Hematopoietic multipotent progenitor cell treated with erythropoietin and hydrocortisone succinate and interleukin-3 and kit ligand, for 6 days (in vitro differentiated cells): Measurements from ENCODE around the gene ITGA3.
A peak's percentile ranks its signal among the peaks of the same experiment; 100 is the strongest.

Source experiments
- DNase-seq: peaks from one replicate; pipeline ENCODE4 v3.0.0-alpha.2; 2015

Gene ITGA3

DNA sequence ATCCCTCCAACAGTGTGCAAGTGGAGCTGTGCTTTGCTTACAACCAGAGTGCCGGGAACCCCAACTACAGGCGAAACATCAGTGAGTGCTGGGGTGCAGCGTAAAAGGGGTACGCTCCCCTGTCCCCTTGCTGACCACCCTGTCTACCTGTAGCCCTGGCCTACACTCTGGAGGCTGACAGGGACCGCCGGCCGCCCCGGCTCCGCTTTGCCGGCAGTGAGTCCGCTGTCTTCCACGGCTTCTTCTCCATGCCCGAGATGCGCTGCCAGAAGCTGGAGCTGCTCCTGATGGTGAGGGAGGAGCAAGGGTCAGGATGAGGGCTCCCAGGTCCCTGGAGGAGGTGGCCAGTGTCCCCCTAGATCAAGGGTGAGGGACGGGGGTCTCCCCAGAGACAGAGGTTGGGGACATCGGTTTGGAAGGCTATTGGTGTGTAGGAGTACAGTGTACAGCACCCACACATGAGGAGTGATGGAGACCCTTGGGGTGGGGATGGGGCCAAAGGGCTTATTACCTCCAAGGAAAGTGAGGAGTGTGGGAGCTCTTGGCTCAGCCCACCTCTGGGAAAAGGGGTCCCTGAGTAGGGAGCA, 19.6 kb downstream of the ITGA3 start:
- no peak for DNase-seq

DNA sequence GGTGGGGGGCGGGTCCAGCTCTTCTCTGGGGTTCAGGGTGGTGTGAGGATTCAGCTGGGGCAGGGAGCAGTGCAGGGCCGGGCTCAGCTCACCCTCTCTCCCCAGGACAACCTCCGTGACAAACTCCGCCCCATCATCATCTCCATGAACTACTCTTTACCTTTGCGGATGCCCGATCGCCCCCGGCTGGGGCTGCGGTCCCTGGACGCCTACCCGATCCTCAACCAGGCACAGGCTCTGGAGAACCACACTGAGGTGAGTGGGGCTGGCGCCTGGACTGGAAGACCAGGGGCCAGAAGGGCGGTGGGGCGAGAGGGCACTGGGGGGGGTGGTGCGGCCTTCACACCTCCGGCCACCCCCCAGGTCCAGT, 20.3 kb downstream of the ITGA3 start:
- no peak for DNase-seq

DNA sequence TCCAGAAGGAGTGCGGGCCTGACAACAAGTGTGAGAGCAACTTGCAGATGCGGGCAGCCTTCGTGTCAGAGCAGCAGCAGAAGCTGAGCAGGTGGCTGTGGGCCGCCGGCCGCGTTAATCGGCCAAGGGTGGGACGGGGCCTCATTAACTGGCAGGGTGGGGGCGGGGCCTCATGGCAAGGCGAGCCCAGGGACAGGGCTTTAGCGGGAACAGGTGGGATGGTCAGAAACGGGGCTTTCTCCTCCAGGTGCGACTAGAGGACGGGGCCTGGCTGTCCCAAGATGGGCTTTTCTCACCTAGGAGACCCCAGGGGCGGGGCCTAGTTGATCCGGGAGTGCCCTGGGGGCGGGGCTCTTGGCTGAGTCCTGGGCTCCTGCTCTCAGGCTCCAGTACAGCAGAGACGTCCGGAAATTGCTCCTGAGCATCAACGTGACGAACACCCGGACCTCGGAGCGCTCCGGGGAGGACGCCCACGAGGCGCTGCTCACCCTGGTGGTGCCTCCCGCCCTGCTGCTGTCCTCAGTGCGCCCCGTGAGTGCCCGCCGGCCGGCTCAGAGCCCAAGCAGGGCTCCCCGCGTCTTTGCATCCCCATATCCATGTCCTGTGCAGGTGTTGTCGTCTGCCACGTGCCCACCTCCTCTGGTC, 20.8 kb downstream of the ITGA3 start:
- DNase-seq = no peak

DNA sequence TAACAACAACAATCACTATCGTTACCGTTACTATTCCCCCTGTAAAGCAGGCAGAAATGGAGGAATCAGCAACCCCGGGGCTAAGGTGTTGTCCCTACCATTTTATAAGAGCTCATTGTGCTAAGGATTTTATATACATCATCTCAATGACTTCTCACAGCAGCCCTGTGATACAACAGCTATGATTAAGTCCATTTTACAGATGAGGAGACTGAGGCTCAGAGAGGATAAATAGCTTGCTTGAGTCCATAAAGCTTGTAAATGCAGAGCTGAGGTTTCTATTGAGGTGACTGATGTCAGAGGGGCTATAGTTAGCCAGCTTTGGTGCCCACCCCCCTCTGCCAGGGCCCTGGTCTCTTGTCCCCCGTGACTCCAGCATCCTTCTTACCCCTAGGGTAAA, 22.5 kb downstream of the ITGA3 start:
- DNase-seq = no peak

DNA sequence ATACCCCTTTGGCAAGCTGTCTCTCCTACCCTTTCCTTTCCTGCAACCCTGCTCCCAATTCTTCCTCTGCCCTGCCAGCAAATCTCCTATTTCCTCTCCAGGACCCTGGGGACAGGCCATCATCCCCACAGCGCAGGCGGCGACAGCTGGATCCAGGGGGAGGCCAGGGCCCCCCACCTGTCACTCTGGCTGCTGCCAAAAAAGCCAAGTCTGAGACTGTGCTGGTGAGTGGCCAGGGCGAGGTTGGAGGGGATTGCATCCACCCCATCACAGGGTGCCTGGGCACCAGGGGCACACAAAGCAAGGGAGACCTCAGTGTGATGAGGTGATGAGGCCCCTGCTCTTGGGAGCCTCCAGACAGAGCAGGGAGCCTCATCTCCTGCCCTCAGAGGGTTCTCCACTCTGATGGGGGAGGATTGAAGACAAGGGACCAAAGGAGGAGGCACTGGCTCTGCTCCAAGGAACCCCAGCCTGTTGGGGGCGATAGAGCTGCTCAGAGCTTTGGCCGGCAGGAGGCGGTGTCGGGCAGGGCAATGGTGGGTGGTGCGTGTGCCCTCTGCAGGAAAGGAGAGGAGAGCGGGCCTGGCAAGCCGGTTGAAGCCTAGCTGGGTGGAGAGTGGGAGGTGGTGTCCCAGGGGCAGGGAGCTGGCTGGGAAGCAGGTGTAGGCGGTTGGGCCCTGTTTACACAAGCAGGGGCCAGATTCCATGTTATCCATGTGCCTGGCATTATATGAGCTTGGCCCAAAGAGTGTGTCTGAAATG, 23.6 kb downstream of the ITGA3 start:
- peak; percentile 67 for DNase-seq

DNA sequence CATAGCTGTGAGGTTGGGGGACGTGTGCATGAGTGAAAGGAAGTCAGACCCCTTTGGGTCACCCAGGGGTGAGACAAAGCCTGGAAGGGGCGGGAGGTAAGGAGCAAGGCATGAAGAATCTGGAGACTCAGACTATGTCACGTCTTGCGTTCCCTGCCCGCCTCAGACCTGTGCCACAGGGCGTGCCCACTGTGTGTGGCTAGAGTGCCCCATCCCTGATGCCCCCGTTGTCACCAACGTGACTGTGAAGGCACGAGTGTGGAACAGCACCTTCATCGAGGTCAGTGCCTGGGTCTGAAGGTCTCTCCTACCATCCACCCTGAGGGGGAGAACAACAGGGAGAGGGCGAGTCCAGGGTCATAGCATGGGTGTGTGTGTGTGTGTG, 24.2 kb downstream of the ITGA3 start:
- no peak for DNase-seq

DNA sequence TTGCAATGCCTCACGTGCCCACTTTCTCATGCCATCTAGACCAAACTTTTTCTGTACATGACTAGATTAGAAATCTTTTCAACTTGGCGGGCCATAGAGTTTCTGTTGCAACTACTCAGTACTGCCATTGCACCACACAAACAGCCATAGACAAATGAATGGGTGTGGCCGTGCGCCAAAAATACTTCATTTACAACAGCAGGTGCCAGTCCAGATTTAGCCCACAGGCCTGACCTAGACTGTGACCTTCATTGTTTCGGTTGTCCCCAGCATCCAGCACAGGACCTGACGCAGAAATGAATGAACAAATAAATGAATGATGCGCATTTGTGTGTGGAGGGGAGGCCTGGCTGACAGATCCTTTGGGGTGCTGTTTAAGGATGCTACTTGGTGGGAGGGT, 24.9 kb downstream of the ITGA3 start:
- no peak for DNase-seq

DNA sequence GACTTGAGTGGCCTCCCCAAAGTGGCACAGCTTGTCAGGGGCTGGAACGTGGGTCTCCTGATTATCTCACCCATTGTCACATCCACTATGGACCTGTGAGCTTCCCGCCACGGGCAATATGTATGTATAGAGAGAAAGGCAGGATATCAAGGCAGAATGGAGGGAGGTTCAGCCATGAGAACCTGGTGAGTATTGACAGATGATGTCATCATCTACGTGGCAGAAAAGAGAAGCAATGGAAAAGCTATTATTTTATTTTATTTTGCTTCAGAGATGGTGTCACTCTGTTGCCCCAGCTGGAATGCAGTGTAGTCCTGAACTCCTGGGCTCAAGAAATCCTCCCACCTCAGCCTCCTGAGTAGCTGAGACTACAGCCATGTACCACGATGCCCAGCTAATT, 25.8 kb downstream of the ITGA3 start:
- DNase-seq = no peak

DNA sequence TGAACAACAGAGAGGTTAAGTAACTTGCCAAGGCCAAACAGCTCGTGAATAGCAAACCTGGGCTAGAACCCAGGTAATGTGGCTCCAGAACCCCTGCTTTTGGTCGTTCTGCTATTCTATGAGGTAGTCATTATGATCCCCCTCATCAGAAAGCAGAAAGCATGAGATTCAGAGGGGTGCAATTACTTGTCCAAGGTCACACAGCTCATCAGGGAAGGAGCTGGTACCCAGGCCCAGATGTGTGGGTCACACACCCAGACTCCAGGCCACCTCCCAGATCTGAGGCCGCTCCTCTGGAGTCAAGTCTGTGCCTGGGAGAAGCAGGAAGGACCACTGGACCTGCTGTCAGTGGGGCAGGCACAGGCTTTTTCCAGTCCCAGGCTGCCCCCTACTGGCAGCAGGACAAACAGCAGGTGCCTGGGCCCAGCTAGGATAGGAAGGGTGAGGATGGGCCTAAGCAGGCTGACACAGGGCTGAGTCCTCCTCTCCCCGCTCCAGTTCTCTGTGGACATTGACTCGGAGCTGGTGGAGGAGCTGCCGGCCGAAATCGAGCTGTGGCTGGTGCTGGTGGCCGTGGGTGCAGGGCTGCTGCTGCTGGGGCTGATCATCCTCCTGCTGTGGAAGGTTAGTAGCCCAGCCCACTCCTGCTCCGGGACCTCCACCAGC, 31.5 kb downstream of the ITGA3 start:
- DNase-seq = peak; percentile 77

DNA sequence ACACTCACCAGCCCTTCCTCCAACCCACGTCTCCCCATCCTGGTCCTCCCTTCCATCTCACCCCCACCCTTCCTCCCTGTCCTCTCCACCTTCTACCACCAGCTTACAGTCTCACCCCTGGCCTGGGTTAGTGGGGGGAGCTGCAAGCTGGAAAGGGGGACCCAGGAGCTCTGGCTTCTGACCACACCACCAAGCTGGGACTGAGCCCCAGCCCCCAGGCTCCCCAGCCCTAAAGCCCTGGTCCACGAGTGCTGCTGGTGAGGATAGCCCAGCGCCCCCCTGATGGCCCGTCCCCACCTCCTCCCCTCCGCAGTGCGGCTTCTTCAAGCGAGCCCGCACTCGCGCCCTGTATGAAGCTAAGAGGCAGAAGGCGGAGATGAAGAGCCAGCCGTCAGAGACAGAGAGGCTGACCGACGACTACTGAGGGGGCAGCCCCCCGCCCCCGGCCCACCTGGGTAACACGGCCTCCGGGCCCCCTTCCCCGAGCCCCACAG, 32.0 kb downstream of the ITGA3 start:
- no peak for DNase-seq

DNA sequence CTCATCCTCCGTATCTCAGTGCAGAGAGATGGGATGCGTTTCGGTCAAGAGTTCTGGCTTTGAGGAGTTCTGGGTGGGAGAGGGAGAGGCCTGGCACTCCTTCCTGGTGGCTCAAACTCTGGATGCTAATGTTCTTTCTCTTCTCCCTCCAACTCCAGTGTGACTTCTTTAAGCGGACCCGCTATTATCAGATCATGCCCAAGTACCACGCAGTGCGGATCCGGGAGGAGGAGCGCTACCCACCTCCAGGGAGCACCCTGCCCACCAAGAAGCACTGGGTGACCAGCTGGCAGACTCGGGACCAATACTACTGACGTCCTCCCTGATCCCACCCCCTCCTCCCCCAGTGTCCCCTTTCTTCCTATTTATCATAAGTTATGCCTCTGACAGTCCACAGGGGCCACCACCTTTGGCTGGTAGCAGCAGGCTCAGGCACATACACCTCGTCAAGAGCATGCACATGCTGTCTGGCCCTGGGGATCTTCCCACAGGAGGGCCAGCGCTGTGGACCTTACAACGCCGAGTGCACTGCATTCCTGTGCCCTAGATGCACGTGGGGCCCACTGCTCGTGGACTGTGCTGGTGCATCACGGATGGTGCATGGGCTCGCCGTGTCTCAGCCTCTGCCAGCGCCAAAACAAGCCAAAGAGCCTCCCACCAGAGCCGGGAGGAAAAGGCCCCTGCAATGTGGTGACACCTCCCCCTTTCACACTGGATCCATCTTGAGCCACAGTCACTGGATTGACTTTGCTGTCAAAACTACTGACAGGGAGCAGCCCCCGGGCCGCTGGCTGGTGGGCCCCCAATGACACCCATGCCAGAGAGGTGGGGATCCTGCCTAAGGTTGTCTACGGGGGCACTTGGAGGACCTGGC, 33.3 kb downstream of the ITGA3 start:
- DNase-seq = no peak

DNA sequence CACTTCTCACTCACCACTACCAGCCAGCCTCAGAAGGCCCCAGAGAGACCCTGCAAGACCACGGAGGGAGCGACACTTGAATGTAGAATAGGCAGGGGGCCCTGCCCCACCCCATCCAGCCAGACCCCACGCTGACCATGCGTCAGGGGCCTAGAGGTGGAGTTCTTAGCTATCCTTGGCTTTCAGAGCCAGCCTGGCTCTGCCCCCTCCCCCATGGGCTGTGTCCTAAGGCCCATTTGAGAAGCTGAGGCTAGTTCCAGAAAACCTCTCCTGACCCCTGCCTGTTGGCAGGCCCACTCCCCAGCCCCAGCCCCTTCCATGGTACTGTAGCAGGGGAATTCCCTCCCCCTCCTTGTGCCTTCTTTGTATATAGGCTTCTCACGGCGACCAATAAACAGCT, 34.2 kb downstream of the ITGA3 start:
- DNase-seq = no peak

DNA sequence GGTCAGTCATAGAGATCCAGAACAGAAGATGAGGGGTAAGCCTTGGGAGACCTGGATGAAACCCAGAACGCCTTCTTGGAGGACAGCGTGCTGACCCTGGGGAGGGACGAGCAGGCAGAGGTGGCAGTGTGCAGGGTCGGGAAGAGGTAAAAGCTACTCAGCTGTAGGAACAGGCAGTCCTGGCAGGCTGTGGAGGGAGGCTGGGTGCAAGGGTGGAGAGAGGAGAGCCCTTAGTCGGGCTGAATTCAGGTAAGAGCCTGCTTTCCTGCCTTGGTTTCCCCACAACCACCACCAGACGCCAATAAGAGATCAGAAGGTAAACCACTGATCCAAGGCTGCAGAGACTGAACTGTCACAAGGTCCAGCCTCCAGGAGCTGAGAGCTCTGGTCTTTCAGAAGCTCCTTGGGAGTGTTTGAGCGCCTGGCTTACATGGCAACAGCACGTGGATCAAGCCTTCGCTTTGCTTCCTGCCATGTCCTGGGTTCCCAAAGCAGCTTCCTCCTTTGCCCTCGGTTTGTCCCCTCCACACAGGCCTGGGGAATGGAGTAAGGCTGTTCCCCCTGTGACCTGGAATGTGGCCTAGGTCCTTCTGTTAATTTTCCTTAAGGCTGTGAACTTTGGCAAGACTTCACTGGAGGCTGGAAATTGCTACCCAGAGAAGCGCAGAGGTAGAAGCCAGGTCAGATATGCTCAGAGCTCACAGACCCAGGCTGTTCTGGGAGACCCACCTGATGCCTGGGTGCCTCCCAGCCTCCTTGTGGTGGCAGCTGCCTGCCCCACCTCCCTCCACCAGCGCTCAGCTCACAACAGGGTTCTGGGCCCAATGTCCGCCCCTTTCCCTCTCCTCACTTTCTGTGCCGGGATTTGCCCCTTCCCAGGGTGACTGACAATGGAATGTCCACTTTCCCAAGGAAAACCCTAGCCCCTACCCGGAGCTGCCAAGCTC, 35.3 kb downstream of the ITGA3 start:
- no peak for DNase-seq

DNA sequence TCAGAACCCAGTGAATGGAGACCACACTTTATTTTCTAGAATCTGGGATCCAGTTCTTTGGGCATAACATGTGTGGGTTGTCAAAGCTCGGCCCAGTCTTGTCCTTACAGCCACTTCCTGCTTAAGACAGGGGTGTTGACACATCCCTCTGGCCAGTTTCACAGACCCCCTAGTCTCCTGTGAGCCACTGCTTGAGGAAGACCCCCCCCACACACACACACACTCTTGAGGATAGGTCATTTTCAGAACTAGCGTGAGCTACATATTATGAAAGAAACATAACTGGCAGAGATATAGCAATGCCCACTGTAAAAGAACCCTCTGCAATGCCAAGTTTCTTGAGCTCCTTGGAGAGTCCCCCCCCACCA, 36.0 kb downstream of the ITGA3 start:
- DNase-seq = no peak

DNA sequence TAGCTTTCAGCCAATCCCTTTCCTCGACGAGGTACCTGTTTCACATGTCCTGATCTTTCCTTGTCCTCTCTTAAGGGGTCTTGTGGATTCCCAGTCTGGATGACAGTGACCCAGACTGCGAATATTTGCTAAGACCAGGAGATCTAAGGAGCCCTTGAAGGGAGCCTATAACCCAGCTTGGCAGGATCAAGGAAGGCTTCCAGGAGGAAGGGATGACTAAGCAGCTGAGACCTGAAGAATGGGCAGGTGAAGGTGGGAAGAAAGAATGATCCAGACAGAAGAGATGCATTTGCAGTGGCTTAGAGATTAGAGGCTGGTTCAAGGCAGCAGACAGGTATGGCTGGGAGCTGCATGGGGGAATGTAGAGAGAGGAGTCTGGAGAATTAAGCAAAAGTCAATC, 37.3 kb downstream of the ITGA3 start:
- no peak for DNase-seq

DNA sequence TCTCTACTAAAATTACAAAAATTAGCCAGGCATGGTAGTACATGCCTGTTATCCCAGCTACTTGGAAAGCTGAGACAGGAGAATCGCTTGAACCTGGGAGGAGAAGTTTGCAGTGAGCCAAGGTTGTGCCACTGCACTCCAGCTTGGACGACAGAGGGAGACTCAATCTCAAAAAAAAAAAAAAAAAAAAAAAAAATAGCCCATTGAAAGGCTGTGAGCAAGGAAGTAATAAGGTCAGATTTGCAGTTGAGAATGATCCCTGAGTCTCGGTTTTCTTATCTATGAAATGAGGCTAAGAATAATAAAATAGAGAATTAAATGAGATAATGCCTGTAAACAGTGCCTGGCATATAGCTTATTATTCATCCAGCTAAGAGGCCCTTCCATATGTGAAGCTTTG, 37.9 kb downstream of the ITGA3 start:
- DNase-seq = no peak

DNA sequence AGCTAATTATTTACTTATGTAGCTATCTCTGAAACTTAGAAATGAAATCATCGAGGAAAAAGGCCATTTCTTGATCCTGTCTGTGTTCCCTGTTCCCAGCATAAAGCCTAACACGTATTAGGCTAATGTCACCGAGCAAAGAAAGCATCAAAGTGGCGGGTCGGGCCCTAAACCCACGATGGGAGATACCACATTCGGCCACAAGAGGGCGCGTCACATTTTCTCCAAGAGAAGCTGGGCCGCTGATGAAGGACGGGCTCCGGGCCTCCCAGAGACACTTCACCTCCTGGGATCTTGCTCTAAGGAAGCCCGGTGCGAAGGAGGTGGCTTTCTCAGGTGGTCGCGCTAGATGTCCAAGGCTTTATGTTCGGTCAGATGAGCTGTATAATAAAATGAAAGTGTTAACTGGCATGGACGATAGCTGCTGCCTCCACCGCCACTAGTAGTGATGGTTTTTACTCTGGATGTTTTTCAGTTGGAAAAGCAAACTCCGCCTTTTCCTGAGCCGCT, 38.4 kb downstream of the ITGA3 start:
- DNase-seq = peak; percentile 92

DNA sequence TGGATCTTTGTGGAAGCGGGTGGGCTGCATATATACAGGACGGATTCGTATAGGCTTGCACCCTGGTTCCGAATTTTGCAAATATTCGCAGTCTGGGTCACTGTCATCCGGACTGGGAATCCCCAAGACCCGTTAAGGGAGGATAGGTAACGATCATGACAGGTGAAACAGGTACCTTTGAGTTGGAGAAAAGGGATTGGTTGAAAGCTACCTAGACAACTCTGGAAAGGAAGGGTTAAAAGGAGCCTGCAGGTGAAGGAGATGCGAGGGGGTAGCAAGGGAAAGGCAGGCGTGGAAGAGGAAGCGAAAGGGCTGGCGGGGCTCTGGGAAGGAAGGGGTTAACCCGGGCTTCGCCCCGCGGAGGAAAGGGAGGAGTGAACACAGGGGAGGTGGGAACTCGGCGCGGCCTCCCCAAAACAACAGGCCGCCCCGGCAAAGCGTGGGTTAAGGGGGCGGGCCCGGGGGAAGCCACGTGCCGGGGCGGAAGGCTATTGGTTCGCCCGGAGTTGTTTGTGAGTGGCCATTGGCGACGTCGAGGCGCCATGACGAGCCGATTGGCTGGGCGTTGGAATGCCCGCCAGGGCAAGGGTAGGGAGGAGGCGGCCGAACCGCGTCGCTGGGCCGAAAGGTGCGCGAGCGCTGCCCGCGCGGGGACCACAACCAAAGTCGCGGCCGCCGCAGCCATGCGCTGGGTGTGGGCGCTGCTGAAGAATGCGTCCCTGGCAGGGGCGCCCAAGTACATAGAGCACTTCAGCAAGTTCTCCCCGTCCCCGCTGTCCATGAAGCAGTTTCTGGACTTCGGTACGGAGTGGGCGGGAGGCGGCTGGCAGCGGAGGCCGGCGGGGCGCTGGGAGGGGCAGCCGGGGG, 39.1 kb downstream of the ITGA3 start, which contains the start of gene PDK2:
TSS of gene PDK2 (plus strand) at position 599 of the 867 bp plus-strand sequence. CDS start at position 684, 85 bp downstream.
- DNase-seq = peak; percentile 95

DNA sequence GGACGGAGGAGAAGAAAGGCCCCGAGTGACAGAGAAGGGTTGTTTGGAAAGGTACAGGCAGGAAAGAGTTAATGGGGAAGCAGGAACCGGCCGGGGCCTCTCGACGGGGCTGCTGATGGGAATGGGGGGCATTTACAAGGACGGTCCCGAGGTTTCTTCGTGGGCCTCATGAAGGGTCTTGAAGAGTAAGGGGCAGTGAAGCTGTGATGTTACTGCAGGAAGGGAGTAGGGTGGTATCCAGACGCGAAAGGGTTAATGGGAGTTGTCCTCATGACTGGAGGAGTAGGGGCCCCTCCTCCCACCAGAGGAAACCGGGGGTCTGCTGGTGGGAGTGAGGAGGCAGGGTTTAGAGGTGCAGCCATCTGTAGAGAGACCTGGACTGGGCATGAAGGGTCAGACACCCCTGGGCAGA, 39.7 kb downstream of the ITGA3 start:
- DNase-seq = no peak

DNA sequence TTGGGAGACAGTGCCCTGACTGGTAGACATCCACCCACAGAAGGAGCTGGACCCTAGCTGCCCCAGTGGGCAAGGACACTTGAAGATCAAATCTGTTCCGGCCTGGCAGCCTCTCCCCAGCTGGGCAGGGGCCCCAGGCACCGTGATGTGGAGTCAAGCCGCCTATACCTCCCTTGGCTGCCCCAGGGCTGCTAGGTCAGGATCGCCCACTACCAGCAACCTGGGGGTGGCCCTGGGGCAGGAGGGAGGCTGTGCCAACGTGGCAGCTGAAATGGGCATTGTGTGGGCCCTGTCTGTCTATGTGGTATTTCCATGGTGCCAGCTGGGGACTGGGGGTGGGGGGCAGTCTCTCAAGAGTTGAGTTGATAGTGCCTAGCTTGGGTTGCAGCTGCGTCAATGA, 40.2 kb downstream of the ITGA3 start:
- no peak for DNase-seq
